Measurements from ENCODE around the gene FBLN5. TPM values are rescaled to one million over a fixed set of nuclear protein-coding genes. Genes with fewer than 3 reads are reported as not detected.

FBLN5 gene
- total RNA-seq, 4 donors from 2014 or later = 26.3 to 128 (median 44.5) TPM

DNA sequence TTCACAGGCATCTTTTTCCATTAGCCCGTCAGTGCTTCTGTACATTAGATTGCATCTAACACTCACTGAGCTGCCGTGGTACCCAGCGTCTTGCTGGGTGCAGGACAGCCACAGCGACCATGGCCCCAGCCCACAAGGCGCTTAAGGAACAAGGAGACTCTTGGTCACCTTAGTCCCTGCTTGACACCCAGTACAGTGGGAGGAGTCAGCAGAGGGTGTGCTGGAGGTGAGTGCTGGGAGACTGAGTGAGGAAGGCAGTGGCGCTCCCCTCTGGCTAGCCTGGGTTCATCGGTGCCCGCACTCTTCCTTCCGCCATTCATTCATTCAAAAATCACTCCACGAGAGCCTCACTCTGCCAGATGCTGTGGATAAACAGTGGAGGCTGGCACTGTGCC, 21.8 kb downstream of the FBLN5 start:
- intact Hi-C loops (cut with DNase I; ENCODE audit: low total_unique reads) = no loop called here
- no peak for DNase-seq (ENCODE audit: low spot score in 2 of 2)
- no peak for TF ChIP-seq POLR2A (IDR thresholded peaks at IDR 0.05)
- TF ChIP-seq, protein P1, sequence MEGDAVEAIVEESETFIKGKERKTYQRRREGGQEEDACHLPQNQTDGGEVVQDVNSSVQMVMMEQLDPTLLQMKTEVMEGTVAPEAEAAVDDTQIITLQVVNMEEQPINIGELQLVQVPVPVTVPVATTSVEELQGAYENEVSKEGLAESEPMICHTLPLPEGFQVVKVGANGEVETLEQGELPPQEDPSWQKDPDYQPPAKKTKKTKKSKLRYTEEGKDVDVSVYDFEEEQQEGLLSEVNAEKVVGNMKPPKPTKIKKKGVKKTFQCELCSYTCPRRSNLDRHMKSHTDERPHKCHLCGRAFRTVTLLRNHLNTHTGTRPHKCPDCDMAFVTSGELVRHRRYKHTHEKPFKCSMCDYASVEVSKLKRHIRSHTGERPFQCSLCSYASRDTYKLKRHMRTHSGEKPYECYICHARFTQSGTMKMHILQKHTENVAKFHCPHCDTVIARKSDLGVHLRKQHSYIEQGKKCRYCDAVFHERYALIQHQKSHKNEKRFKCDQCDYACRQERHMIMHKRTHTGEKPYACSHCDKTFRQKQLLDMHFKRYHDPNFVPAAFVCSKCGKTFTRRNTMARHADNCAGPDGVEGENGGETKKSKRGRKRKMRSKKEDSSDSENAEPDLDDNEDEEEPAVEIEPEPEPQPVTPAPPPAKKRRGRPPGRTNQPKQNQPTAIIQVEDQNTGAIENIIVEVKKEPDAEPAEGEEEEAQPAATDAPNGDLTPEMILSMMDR (IDR thresholded peaks at IDR 0.05) = no peak
- no peak overlapping the region for H3K4me3 ChIP-seq (ENCODE audit: low read depth, poor library complexity, severe bottlenecking)
- 92 to 96% methylated on average over 10 of the region's 10 CpGs for WGBS, 2 donors

DNA sequence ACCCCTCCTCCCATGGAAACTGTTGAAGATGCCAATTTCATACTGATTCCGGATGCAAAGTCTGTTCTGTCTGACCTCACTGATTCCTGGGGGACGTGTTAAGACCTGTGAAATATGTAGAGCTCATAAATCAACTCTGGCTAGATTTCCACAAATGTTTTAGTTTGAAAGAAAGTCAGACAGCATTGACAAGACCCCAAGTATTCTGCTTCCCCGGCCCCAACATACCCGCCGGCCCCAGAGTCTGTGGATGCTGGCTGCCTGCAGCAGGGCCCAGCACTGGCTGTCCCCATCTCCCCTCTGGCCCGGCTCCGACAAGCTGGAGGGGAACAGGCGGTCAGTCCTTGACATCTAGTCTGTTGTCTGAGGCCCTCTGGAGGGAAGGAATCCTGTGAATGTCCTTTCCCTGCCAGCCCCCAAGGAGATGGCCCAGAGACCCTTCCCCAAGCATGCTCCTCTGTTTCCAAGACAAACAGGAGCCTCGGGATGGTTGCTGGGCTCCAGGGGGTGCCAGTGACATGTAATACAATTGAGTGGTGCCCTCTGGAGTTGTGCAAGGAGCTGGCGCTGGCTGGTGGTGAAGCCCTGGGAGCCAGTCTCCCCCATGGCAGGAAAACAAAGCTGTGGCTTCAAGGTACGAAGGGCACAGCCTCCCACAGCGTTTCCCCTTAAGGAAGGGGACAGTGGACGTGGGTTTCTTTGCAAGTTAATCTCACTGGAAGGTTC, 22.3 kb downstream of the FBLN5 start:
- TF ChIP-seq, protein P1 (IDR thresholded peaks at IDR 0.05) = no peak
- no peak for TF ChIP-seq POLR2A (IDR thresholded peaks at IDR 0.05)
- intact Hi-C loops (cut with DNase I; ENCODE audit: low total_unique reads) = no loop called here
- no peak for DNase-seq (ENCODE audit: low spot score in 2 of 2)
- 39 to 47% methylated on average over 13 of the region's 13 CpGs for WGBS, 2 donors
- no peak overlapping the region for H3K4me3 ChIP-seq (ENCODE audit: low read depth, poor library complexity, severe bottlenecking)

DNA sequence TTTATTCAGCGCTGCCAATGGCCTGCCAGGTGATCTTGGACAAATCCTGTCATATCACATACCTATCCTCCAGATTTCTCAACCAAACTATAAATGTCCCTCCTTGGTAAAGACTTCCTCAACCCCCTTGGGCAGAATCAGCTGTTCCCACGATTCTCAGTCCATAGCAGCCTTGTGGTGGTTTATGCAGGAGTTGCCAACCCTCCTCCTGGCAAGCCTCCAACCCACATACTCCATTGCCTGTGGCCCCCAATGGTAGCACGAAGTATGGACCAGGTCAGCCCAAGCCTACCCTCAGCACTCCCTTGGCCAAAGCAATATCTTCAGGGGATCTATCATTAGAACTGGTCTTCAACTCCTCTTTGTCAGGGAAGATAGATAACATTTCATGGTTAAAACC, 27.0 kb downstream of the FBLN5 start:
- no peak for TF ChIP-seq POLR2A (IDR thresholded peaks at IDR 0.05)
- TF ChIP-seq, protein P1 (IDR thresholded peaks at IDR 0.05) = no peak
- 64 to 74% methylated on average over 3 of the region's 3 CpGs for WGBS, 2 donors
- H3K4me3 ChIP-seq (ENCODE audit: low read depth, poor library complexity, severe bottlenecking) = no peak overlapping the region
- no peak for DNase-seq (ENCODE audit: low spot score in 2 of 2)
- intact Hi-C loops (cut with DNase I; ENCODE audit: low total_unique reads) = no loop called here

DNA sequence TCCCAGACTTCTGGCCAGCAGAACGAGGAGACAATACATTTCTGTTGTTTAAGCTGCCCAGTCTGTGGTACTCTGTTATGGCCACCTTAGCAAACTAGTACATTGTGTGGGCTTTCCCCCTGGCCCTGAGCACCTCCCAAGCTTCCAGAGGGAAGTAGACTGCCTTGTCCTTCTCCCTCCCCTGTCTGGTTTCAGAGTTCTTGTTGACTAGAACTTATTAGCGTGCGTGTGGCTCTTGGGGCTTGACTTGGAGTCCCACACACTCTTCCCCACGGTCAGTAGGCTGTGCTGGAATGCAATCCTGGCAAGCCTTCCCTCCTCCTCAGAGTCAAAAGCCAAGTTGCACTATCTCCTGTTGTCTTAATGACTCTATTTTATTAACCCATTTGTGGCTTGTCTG, 27.7 kb downstream of the FBLN5 start:
- intact Hi-C loops (cut with DNase I; ENCODE audit: low total_unique reads) = no loop called here
- DNase-seq (ENCODE audit: low spot score in 2 of 2) = peak in 1 of 2 donors; percentile 44
- 22 to 39% methylated on average over 4 of the region's 4 CpGs for WGBS, 2 donors
- TF ChIP-seq POLR2A (IDR thresholded peaks at IDR 0.05) = no peak
- TF ChIP-seq, protein P1 (IDR thresholded peaks at IDR 0.05) = no peak
- H3K4me3 ChIP-seq (ENCODE audit: low read depth, poor library complexity, severe bottlenecking) = no peak overlapping the region

DNA sequence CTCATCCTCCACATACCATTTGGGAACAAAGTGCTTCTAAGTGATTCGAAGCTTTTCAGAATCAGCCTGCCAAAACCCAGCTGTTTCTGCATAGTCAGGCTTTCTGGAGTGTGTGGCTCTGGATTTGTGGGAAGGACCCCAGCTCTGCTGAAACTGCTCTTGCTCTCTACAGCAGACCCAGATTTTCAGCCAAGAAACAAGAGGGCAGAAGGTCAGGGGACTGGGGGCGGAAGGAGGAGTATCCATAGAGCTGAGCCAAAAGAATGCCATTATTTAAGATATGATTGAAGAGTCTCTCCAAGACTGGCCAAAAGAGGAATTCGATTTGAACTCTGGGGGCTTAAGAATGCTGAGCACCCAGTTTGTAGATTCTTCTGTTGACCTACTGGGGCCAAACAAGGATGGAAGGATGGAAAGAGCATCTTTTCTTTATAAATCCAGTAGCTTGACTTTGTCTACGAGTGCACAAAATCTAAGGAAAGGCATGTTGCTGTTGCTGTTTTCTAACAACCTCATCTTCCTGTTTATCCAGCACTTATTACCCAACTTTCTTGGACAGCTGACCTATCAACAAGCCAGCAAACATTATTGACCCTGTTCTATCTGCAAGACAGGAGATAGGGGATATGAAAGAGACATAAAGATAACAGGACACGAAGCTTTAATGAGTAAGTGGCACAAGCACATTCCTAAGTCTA, 29.2 kb downstream of the FBLN5 start:
- WGBS, 2 donors = 48 to 58% methylated on average over 5 of the region's 5 CpGs
- DNase-seq (ENCODE audit: low spot score in 2 of 2) = no peak
- TF ChIP-seq, protein P1 (IDR thresholded peaks at IDR 0.05) = no peak
- no peak for TF ChIP-seq POLR2A (IDR thresholded peaks at IDR 0.05)

More for the DNA sequence above, 29.2 kb downstream of the FBLN5 start:
- no peak overlapping the region for H3K4me3 ChIP-seq (ENCODE audit: low read depth, poor library complexity, severe bottlenecking)
- intact Hi-C loops (cut with DNase I; ENCODE audit: low total_unique reads) = no loop called here
